ENCODE measurements around the gene RASSF7.

RASSF7 gene

DNA sequence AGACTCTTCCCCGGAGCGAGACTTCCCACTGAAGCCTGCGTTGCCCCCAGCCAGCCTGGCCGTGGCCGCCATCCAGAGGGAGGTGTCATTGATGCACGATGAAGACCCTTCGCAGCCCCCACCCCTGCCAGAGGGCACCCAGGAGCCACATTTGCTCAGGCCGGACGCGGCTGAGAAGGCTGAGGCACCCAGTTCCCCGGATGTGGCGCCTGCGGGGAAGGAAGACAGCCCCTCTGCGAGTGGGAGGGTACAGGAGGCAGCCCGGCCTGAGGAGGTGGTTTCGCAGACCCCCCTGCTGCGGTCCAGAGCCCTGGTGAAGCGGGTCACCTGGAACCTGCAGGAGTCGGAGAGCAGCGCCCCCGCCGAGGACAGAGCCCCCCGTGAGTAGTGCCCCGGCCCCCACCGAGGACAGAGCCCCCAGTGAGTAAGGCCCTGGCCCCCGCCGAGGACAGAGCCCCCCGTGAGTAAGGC lies 48.6 kb downstream of the RASSF7 start:
- Histone ChIP-seq H3K4me1 (ENCODE audit: control insufficient read depth, insufficient read depth, low read length) (no peaks in the 10 kb centered on the region), H3K27ac (ENCODE audit: extremely low read depth, low read depth, low read length) (no peak overlapping the region), H3K4me3 (ENCODE audit: low read depth, low read length) (no peak overlapping the region), H3K36me3 (ENCODE audit: control insufficient read depth in 2 of 2, insufficient read depth in 1 of 2, low read length in 2 of 2) (peaks cover 0 to 97% of the 10 kb centered on the region in 2 experiments; a peak in 2 of 3 replicates), H3K9me3 (ENCODE audit: control insufficient read depth, insufficient read depth, low read depth, low read length) (no peaks in the 10 kb centered on the region)
- TF ChIP-seq PRDM1 (tag by site-specific recombination; IDR thresholded peaks at IDR 0.05) (no peak), ZNF37A (tag by site-specific recombination; IDR thresholded peaks at IDR 0.05) (no peak), ZNF629 (tag by site-specific recombination; IDR thresholded peaks at IDR 0.05) (no peak), ZFP41 (tag by site-specific recombination; IDR thresholded peaks at IDR 0.05; ENCODE audit: borderline replicate concordance) (no peak), ZNF510 (tag by site-specific recombination; IDR thresholded peaks at IDR 0.05; ENCODE audit: insufficient replicate concordance) (no peak), SETDB1 (IDR thresholded peaks at IDR 0.05; ENCODE audit: insufficient read length, low read length) (no peak), ZNF19 (tag by site-specific recombination; IDR thresholded peaks at IDR 0.05; ENCODE audit: low read depth) (no peak), ZBTB20 (tag by site-specific recombination; IDR thresholded peaks at IDR 0.05) (no peak), ZNF501 (tag by site-specific recombination; IDR thresholded peaks at IDR 0.05) (no peak), ZNF157 (tag by site-specific recombination; IDR thresholded peaks at IDR 0.05) (no peak), ZNF311 (tag by site-specific recombination; IDR thresholded peaks at IDR 0.05; ENCODE audit: borderline replicate concordance) (no peak), ZNF529 (tag by site-specific recombination; IDR thresholded peaks at IDR 0.05; ENCODE audit: insufficient replicate concordance) (no peak), GLI4 (tag by site-specific recombination; IDR thresholded peaks at IDR 0.05) (no peak), ZNF138 (tag by site-specific recombination; IDR thresholded peaks at IDR 0.05; ENCODE audit: borderline replicate concordance) (no peak), ZNF175 (tag by site-specific recombination; IDR thresholded peaks at IDR 0.05) (no peak), ZNF248 (tag by site-specific recombination; IDR thresholded peaks at IDR 0.05) (no peak), BCL11B (tag by site-specific recombination; IDR thresholded peaks at IDR 0.05; ENCODE audit: low read depth) (no peak), ZNF114 (tag by site-specific recombination; IDR thresholded peaks at IDR 0.05) (no peak)
- TF ChIP-seq, protein P1, sequence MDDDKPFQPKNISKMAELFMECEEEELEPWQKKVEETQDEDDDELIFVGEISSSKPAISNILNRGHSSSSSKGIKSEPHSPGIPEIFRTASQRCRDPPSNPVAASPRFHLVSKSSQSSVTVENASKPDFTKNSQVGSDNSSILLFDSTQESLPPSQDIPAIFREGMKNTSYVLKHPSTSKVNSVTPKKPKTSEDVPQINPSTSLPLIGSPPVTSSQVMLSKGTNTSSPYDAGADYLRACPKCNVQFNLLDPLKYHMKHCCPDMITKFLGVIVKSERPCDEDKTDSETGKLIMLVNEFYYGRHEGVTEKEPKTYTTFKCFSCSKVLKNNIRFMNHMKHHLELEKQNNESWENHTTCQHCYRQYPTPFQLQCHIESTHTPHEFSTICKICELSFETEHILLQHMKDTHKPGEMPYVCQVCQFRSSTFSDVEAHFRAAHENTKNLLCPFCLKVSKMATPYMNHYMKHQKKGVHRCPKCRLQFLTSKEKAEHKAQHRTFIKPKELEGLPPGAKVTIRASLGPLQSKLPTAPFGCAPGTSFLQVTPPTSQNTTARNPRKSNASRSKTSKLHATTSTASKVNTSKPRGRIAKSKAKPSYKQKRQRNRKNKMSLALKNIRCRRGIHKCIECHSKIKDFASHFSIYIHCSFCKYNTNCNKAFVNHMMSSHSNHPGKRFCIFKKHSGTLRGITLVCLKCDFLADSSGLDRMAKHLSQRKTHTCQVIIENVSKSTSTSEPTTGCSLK (tag by site-specific recombination; IDR thresholded peaks at IDR 0.05) = no peak
- TF ChIP-seq, protein P2, sequence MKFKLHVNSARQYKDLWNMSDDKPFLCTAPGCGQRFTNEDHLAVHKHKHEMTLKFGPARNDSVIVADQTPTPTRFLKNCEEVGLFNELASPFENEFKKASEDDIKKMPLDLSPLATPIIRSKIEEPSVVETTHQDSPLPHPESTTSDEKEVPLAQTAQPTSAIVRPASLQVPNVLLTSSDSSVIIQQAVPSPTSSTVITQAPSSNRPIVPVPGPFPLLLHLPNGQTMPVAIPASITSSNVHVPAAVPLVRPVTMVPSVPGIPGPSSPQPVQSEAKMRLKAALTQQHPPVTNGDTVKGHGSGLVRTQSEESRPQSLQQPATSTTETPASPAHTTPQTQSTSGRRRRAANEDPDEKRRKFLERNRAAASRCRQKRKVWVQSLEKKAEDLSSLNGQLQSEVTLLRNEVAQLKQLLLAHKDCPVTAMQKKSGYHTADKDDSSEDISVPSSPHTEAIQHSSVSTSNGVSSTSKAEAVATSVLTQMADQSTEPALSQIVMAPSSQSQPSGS (tag by site-specific recombination; IDR thresholded peaks at IDR 0.05; ENCODE audit: low read depth) = no peak
- CTCF ChIA-PET = no interaction called here
- POLR2A ChIA-PET = no interaction called here

DNA sequence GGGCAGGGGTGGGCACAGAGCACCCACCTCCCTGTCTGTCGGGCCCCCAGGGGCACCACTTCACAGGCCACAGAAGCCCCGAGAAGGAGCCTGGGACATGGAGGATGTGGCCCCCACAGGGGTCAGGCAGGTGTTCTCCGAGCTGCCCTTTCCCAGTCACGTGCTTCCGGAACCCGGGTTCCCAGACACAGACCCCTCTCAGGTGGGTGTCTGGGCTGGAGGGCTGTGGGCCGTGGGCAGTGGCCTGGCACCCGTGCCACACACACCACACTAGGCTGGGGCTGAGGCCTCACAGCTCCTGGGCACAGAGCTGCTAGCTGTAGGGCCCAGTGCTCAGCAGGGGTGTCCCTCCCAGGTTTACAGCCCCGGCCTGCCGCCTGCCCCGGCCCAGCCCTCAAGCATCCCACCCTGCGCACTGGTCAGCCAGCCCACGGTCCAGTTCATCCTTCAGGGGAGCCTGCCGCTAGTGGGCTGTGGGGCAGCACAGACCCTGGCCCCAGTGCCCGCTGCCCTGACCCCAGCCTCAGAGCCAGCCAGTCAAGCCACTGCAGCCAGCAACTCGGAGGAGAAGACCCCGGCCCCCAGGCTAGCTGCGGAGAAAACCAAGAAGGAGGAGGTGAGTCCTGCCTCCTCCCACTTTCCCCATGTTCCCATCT lies 49.5 kb downstream of the RASSF7 start:
- Histone ChIP-seq H3K36me3 (ENCODE audit: control insufficient read depth in 2 of 2, insufficient read depth in 1 of 2, low read length in 2 of 2) (peaks cover 0 to 92% of the 10 kb centered on the region in 2 experiments; a peak in 1 of 3 replicates), H3K9me3 (ENCODE audit: control insufficient read depth, insufficient read depth, low read depth, low read length) (no peaks in the 10 kb centered on the region), H3K4me3 (ENCODE audit: low read depth, low read length) (no peak overlapping the region), H3K27ac (ENCODE audit: extremely low read depth, low read depth, low read length) (no peak overlapping the region), H3K4me1 (ENCODE audit: control insufficient read depth, insufficient read depth, low read length) (no peaks in the 10 kb centered on the region)
- POLR2A ChIA-PET = no interaction called here
- CTCF ChIA-PET = interaction anchor here (0.6 kb wide), 1 partner anchor 86 kb away, joined by 3 read pairs; no protein-coding TSS in a partner anchor
- TF ChIP-seq ZNF174 (tag by site-specific recombination; IDR thresholded peaks at IDR 0.05) (no peak), ZNF302 (tag by site-specific recombination; IDR thresholded peaks at IDR 0.05; ENCODE audit: low read depth) (no peak), ZNF132 (tag by site-specific recombination; IDR thresholded peaks at IDR 0.05; ENCODE audit: borderline replicate concordance) (no peak), ZNF510 (tag by site-specific recombination; IDR thresholded peaks at IDR 0.05; ENCODE audit: insufficient replicate concordance) (no peak)

Data from HEK293 (cell line).